ENCODE measurements around the gene PLD2.

GRCh38 chr17:4853208-4853671 is 46.3 kb downstream of the PLD2 start:
- TF ChIP-seq, protein P1, sequence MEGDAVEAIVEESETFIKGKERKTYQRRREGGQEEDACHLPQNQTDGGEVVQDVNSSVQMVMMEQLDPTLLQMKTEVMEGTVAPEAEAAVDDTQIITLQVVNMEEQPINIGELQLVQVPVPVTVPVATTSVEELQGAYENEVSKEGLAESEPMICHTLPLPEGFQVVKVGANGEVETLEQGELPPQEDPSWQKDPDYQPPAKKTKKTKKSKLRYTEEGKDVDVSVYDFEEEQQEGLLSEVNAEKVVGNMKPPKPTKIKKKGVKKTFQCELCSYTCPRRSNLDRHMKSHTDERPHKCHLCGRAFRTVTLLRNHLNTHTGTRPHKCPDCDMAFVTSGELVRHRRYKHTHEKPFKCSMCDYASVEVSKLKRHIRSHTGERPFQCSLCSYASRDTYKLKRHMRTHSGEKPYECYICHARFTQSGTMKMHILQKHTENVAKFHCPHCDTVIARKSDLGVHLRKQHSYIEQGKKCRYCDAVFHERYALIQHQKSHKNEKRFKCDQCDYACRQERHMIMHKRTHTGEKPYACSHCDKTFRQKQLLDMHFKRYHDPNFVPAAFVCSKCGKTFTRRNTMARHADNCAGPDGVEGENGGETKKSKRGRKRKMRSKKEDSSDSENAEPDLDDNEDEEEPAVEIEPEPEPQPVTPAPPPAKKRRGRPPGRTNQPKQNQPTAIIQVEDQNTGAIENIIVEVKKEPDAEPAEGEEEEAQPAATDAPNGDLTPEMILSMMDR (conservative IDR thresholded peaks at IDR 0.05; ENCODE audit: low read depth, low read length), result no peak
- TF ChIP-seq EZH2 (IDR thresholded peaks at IDR 0.05; ENCODE audit: low read length, unreplicated experiment) (no peak), EZH2phosphoT487 (IDR thresholded peaks at IDR 0.05; ENCODE audit: borderline replicate concordance, low read length) (no peak)
